GM19035 (cell line): ENCODE measurements around the gene DIAPH1.

ENCODE experiments used
- ATAC-seq: cut with Tn5 transposase; IDR thresholded peaks from one replicate; pipeline ENCODE4 v1.9.1; 2021; ENCODE audit not compliant: unreplicated experiment

DIAPH1 gene

DNA sequence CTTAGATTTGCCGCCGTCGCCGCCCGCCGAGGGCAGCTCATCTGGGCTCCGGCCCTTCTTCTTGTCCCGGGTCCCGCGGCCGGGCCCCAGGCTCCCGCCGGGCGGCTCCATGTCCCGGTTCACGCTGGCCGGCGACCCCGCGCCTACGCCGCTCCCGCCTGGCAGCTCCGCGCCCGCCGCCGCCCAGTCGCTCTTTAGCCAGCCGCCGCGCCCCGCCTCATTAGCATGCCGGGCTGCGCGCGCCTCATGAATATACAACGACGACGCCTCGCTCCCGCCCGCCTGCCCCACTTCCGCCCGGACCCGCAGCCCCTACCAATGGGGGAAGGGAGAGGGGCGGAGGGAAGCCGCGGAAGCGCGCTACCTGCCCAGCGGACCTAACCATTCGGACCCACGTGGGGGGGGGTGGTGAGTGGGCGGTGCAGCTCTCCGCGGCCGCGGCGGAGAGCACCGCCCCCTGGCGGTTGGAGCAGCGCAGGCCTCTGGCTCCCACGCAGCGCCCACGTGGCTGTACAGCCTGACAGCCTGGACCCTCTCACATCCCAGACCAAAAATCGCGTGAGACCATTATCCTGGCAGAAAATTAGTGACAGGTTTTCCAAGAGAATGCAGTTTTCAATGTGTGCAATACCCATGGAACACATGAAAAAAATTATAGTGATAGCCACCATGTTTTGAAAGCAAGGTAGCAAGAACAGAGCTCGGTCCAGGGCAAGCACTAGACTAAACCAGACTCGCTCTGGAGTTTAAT, at the start of gene DIAPH1:
TSS of gene DIAPH1 (minus strand) at position 197 of the 751 bp plus-strand sequence. CDS start at position 111, 86 bp downstream.
- peak; percentile 81 for ATAC-seq

GRCh38 chr5:141665995-141666940, 47.5 kb upstream of the DIAPH1 start:
- ATAC-seq, result no peak

GRCh38 chr5:141664733-141665461, 46.1 kb upstream of the DIAPH1 start:
- ATAC-seq, result peak; percentile 94

- ATAC-seq, result no peak
Observed at GRCh38 chr5:141663506-141663905, 44.7 kb upstream of the DIAPH1 start.

DNA sequence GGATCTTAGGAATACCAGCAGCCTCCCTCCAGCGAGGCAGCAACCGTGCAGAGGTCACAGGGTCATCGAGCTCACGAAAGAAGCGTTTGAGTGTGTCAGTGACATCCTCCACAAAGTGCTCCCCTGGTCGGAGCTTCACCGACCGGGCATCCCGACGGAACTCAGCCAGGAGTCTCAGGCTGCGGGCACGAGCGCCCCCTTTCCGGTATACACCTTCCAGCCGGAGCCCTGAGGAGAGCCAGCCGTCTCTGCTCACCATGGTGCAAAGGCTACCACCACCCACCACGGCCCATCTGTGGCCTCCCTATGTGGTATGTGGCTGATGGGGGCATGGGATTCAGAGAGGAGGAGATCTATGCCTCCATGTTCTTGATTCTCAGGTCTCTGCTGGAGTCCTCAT, 43.2 kb upstream of the DIAPH1 start:
- no peak for ATAC-seq

DNA sequence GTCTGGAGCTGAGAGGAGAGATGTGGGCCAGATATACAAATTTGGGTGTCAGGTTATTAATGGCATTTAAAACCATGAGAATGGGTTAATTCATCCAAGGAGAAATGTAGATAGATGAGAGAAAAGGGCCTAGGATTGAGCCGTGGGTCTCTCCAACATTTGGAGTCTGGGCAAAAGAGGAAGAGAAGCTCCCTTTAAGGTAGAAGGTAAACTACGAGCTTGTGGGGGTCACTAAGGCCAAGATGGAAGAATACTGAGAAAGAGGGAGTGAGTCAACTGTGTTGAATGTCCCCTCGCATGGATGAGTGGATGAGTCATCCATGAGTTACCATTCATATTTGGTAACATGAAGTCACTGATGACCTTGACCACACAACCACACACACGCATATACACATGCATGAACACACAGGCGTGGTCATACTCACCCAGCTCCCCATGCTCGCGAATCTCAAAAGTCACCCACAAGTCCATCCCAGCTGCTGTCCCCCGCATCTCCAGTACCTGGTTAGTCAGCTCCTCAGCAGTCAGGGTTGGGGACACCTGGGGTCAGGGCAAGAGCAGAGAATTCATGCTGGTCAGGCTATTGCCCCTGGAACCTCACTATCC, 39.2 kb upstream of the DIAPH1 start:
- peak; percentile 56 for ATAC-seq

GRCh38 chr5:141657404-141657803, 38.6 kb upstream of the DIAPH1 start:
- ATAC-seq, result no peak

GRCh38 chr5:141656396-141656795, 37.6 kb upstream of the DIAPH1 start:
- ATAC-seq, result no peak

DNA sequence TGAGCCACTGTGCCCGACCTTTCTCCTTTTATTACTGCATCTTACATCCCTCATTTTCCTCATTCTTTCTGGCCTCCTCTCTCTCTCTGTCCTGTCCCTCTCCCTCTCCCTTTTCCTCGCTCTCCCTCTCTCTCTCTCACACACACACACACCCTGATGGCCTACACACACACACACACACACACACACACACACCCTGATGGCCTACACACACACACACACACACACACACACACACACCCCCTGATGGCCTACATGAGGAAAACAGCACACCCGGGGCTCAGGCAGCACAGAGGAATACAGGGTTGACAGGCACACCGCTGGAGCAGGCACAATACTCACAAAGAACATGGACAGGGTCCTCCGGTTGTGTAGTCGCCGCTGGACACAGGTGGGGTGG, 36.2 kb upstream of the DIAPH1 start:
- ATAC-seq, result no peak

- no peak for ATAC-seq
Observed at GRCh38 chr5:141654298-141654697, 35.5 kb upstream of the DIAPH1 start.

DNA sequence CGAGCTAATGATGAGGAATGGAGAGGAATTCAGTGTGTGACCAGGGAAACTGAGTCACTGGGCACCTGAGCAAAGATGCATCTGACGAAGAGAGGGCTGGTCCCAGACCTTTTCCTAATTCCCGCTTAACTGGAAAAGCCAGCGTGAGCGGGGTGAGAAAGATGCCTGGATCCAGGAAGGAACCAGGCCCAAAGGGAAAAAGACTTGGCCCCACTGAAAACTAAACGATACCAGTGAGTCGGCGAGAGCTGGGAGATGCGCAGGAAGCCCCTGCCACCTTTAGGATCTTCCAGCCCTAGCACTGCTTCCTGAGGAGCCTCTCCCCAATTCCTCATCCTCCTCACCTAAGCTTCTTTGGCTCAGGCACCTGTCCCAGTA, 32.9 kb upstream of the DIAPH1 start:
- ATAC-seq, result no peak

- ATAC-seq, result peak; percentile 97
Observed at GRCh38 chr5:141650851-141651727, 32.3 kb upstream of the DIAPH1 start, which contains the start of gene FCHSD1. Gene FCHSD1, minus strand, starts transcription at chr5:141651418. Its CDS starts 50 bp downstream, at chr5:141651368.

DNA sequence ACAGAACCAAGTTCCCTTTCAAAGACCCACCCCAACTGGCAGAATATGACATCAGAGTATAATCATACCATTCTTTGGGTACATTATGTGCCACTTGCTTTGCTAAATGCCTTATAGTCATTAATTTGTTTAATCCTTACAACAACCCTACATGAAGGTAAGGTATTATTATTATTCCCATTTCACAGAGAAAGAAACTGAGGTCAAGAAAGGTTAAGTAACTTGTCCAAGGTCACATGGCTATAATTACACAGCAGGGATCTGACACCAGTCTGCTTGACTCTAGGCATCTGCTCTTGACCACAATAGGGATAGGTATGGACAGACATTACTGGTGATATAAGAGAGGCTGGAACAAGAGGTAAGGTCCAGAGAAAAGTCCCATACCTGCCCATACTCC, 31.2 kb upstream of the DIAPH1 start:
- ATAC-seq, result no peak

GRCh38 chr5:141649056-141649688, 30.4 kb upstream of the DIAPH1 start:
- no peak for ATAC-seq

DNA sequence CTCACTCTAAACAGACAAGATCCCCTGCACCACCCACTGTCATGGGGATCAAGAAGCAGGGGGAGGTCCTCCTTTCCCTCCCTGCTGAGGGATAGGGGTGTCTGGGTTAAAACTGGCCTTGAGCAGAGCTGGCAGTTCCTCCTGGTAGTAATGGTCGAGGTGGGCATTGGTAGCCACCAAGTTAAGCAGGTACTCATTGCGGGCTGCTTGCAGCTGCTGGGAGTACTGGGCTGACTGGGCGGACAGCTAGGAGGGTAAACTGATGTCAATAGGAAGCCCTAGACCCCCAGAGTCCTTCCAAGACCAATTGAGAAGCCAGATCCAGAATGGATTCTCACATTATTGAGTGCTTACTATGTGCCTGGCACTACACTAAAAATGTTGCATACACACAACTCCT, 29.1 kb upstream of the DIAPH1 start:
- ATAC-seq, result no peak

- ATAC-seq, result no peak
Observed at GRCh38 chr5:141647242-141647641, 28.4 kb upstream of the DIAPH1 start.

DNA sequence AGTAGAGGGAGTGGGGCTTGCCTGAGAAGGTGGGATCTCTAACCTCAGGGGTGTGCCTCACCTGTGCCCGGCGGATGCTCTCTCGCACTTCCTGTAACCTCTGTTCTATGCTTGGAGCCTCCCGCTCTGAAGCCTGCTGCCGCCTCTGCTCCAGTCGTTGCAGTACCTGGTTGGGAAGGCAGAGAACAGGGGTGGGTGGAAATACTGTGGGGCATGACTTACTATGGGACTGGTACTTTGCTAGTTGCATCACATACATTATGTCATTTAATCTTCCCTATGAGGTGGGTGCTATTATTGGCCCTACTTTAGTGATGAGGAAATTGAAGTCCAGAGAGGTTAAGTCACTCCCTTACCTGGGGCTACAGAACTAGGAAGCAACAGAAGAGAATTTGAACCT, 27.2 kb upstream of the DIAPH1 start:
- no peak for ATAC-seq

GRCh38 chr5:141641634-141642267, 23.0 kb upstream of the DIAPH1 start:
- peak; percentile 31 for ATAC-seq

DNA sequence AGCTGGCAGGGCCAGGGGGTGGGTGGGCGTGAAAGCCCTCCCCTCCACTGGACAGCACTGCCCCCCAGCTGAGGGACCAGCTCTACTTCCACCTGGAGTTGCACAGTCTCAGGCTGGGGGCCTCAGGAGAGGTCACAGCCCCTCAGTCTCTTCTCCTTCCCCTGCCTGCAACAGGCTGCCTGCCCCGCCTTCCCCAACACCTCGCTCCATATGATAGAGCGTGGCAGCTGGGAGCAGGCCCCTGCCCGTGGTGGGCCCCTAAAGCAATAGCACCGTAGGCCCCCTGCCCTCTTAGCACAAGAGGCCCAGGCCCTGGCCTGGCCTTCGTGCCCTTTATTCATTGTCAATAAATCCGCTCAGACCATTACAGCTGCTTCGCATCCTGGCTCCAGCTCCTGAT, 21.9 kb upstream of the DIAPH1 start:
- no peak for ATAC-seq
